HG02973 (cell line): ENCODE data around the gene MAGI2.

Experiments
- ATAC-seq: cut with Tn5 transposase; IDR thresholded peaks from one replicate; pipeline ENCODE4 v1.9.1; 2021; ENCODE audit warnings: moderate library complexity; ENCODE audit not compliant: unreplicated experiment

Gene MAGI2

GRCh38 chr7:79453558-79454360 is at the start of gene MAGI2:
MAGI2 (minus strand) TSS chr7:79453667; CDS start chr7:79453320, 347 bp downstream.
- ATAC-seq, result no peak

- ATAC-seq, result no peak
These were observed 48.7 kb upstream of the MAGI2 start for GRCh38 chr7:79502151-79502550.

DNA sequence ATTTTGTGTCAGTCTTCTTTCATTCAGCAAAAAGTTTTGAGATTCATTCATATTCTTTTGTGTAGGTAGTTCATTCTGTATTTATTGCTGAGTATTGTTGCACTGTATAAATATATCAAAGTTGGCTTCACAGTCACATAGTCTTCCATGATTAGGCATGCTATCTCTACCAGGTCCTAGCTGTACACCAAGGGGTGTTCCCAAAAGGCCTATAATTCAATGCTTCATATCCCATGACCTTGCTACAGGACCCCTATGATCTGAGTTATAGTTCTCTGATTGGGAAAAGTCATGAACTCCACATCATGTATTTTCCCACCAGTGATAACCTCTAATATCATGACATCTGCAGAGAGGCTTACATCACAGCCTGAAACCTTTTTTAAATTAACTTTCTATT is 47.3 kb upstream of the MAGI2 start:
- no peak for ATAC-seq

- no peak for ATAC-seq
These were observed 44.3 kb upstream of the MAGI2 start for GRCh38 chr7:79497728-79498127.

DNA sequence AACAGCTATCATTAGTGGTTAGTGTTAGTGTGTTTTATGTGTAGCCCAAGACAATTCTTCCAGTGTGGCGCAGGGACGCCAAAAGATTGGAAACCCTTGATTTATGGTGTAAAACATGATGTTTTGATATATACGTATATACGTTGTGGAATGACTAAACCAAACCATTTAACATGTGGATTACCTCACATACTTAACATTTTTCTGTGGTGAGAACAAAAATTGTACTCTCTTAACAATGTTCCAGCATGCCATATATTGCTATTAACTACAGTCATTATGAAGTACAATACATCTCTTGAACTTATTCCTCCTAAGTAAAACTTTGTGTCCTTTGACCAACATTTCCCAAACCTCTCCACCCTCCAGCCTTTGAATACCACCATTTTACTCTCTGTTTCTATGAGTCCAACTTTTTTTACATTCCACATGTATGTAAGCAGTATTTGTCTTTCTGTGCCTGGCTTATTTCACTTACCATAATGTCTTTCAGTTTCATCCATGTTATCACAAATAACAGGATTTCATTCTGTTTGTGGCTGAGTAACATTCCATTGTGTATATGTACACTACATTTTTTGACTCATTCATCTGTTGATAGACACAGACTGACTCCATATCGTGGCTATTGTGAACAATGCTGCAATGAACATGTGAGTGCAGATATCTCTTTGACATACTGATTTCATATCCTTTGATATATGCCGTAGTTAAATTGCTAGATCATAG is 42.2 kb upstream of the MAGI2 start:
- no peak for ATAC-seq

DNA sequence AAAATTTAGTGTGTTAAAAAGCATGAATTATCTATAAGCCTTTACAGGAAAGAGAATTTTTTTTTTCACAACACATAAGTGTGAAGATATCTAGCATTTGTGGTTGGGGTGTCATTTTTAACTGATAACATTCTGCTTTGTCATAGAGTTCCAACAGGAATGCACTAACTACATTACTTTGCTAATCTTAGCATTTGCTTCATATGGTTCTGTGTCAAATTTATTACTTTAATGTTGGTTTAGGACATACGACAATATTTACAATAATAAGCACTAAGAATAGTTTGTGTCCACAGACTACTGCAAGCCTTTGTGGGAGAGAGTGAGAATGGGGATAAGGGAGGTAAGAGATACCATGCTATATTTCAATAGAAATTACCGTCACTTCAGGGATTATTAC is 40.6 kb upstream of the MAGI2 start:
- ATAC-seq, result no peak

DNA sequence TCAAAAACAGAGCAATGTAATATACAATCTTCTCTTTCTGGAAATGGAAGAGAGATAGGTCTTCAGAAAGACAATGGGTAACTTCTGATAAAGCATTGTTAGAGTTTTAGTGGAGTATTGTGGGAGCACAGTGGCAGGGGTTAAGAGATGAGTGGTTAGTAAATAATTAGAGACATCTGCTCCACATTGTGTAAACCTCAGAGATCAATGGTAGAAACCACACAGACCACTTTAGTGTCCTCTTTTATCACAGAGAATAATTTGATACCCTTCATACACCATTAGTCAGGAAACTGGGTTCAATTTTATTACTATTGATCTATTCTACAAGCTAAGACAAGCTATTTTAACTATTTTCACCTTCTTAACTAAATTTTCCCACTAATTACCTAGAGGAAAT is 35.9 kb upstream of the MAGI2 start:
- no peak for ATAC-seq

GRCh38 chr7:79478386-79478785 is 24.9 kb upstream of the MAGI2 start:
- no peak for ATAC-seq

DNA sequence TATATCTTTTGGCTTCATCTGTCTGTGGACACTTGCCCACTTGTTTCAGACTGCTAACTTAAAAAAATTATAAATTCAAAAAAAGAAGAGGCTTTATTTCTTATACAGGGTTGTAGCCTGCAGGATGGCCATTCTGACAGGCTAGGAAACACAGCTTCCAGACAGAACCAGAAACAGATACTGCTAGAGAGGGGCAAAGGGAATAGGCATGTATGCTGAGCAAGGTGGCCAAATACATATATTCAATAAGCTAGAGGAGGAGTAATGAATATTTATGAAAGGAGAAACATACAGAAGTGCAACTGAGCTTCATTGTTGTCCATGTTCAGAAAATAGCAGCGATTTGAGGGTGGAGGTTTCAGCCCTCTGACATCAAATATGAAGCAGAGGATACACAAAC is 22.0 kb upstream of the MAGI2 start:
- ATAC-seq, result no peak

DNA sequence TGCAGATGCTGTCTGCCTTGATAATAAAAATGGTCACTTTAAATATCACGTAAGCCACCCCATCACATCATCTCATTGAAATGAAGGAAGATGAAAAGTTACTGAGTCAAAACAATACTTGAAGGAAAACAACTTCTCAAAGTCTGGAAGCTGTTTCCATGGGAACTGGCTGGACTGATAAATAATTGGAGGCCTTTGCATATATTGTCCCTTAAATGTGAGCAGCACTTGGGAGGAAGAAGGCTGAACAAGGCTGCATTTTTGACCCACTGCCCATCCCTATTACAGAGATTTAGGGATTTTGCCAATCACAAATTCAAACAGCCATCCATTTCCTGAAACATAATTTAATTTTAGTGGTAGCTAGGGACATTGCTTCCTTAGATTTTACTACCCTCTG is 18.2 kb upstream of the MAGI2 start:
- no peak for ATAC-seq

DNA sequence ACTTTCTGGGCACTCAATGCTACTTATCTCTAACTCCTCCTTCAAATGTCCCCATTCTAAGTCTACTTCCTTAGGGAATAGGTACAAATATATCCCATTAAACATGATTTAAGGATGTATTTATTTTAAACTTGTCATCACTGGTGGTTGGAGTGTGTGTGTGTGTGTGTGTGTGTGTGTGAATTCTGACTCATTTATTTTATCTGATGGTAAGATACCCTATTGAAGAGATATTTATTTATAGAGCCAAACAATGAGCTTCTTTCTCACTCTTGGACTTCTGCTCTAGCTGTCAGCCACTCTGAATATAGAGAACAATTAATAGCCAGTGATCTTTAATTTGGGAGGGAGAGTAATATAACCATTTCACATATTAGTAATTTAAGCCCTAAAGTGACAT is 17.8 kb upstream of the MAGI2 start:
- no peak for ATAC-seq

DNA sequence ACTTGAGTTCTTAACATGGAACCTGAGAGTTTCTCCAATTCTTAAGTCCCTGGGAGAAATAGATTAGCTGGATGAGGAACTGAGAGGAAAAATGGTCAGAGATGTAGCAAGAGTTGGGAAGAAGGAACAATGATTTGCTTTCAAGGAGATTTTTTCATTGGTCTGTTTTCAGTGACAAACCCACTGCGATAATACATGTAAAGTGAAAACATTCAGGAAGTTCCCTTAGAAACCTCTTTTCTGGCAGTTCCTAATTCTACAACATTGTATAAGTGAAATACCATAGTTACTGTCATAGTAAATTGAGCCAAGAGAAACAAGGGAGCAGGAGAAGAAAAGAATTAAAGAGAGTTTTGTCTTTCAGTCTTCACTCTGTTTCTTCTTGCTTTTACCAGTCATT is 12.1 kb upstream of the MAGI2 start:
- no peak for ATAC-seq

DNA sequence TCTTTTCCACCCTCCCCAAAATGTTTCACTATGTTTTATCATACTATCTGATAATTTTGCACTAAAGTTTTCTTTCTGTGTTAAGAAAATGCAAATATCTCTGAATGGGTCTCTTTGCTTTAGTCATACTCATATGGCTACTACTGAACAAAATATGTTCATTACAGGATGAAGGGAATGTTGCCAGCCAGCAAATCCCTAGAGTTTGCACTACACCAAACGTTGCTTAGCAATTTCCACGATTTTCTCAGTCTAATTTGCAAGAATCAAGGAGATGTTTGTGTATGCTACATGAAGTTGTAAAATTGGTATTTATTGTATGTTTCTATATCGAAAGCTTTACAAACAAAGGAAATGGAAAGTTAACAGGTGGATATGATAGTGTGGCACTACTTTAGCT is 10.6 kb upstream of the MAGI2 start:
- ATAC-seq, result no peak

GRCh38 chr7:79462390-79462789 is 8.9 kb upstream of the MAGI2 start:
- no peak for ATAC-seq

DNA sequence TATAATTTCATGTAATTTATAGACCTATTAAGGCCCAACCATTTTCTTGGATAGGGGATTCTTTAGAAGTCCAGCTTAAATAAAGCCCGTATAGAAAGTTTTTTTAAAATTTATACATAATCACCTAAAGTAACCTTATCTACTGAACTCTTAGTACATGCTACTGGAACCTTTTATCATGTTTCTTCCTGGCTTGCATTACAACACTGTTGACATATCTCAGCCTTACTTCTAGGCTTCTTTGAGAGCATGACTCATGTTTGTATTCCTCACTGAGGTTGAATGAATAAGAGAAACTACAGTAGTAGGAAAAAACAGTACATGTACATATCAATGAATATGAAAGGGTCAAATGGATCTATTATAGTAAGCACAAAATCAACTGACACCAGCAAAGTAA is 8.2 kb upstream of the MAGI2 start:
- ATAC-seq, result no peak

GRCh38 chr7:79459381-79459780 is 5.9 kb upstream of the MAGI2 start:
- ATAC-seq, result no peak

DNA sequence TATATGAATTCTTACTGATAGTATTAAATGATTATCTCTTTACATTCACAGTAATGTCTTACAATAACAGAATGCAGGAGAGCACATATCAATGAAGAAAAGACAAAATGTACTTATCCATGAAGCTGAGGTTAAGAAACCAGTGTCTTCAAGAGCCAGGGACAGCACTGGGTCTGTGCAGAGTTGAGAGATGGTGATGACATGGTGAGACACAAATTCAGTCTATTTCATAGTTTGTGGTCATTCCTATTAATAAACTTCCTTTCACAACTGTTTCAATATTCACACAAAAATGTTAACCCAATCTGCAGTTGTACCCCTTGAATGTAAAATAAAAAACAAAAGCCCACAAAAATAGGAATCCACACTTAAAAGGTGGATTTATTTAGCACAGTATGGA is 5.3 kb upstream of the MAGI2 start:
- no peak for ATAC-seq

GRCh38 chr7:79455173-79455790 is 1.8 kb upstream of the MAGI2 start:
- ATAC-seq, result no peak

DNA sequence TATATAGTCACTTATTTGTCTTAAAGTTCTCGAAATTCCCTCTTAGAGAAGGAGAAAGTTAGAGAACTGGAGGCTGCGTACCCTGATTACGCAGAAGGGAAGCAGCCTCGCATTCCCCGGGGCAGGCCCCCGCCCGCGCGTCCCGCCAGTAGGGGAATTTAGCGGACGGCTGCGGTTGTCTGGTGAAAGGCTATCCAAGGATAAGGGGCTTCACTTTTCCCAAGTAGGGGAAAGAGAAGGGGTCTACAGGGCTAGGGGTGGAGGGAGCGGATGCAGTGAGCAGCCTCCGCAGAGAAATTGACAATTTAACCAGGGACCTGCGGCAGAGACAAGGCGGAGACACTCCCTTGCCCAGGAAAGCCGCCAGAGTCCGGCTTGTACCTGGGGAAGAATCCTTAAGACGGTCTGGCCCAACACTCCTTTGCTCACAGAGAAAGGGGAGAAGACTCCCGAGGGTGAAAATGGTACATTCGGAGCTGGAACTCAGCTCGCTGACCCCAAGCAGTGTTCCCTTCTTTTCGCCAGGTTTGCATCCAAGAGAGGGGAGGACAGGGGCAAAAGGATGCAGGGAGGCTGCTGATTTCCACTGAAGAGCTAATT is 994 bp upstream of the MAGI2 start:
- ATAC-seq, result no peak

- no peak for ATAC-seq
These were observed 255 bp downstream of the MAGI2 start for GRCh38 chr7:79453266-79453557.

- ATAC-seq, result no peak
These were observed 787 bp downstream of the MAGI2 start for GRCh38 chr7:79452495-79453265.
